ENCODE data around the gene LIPG.

GRCh38 chr18:49612515-49613033, 50.7 kb downstream of the LIPG start:
- TF ChIP-seq CTCF (conservative IDR thresholded peaks at IDR 0.05; ENCODE audit: low read length) (no peak), EZH2phosphoT487 (IDR thresholded peaks at IDR 0.05; ENCODE audit: borderline replicate concordance, low read depth, low read length) (no peak)
